DND-41 (cell line): ENCODE data around the gene ETV5.

Experiments
- ATAC-seq: fragments of 200-7000 bp; cut with Tn5 transposase; 3 replicates; pipeline ENCODE4 v1.9.1; 2021; ENCODE audit warnings: low read depth; ENCODE audit not compliant: insufficient read depth
- DNase-seq: peaks from one replicate; pipeline ENCODE4 v3.0.0-alpha.2; 2020
- H2AFZ ChIP-seq: 2 replicates; pipeline ENCODE4 v1.6.0; 2012; ENCODE audit warnings: low read depth, low read length
- H3K27ac ChIP-seq: 2 replicates; pipeline ENCODE4 v1.5.1; 2012; ENCODE audit warnings: low read length, inconsistent platforms
- H3K27me3 ChIP-seq: fragments of 200-600 bp; sonication (generic); 2 replicates; pipeline ENCODE4 v1.6.0; 2012; ENCODE audit warnings: low read length, mild to moderate bottlenecking, inconsistent platforms; ENCODE audit not compliant: insufficient read depth, poor library complexity
- H3K36me3 ChIP-seq: 2 replicates; pipeline ENCODE4 v1.5.1; 2012; ENCODE audit warnings: low read length, inconsistent platforms; ENCODE audit not compliant: insufficient read depth
- H3K4me1 ChIP-seq: 2 replicates; pipeline ENCODE4 v1.5.1; 2012; ENCODE audit warnings: mild to moderate bottlenecking, low read length; ENCODE audit not compliant: insufficient read depth
- H3K4me2 ChIP-seq: 2 replicates; pipeline ENCODE4 v1.6.0; 2012; ENCODE audit warnings: mild to moderate bottlenecking, moderate library complexity, low read length, inconsistent platforms; ENCODE audit not compliant: insufficient read depth
- H3K4me3 ChIP-seq, 2 experiments: fragments of 200-600 bp in 1 of 2; shearing (Covaris generic) in 1 of 2; 2 replicates each; pipeline ENCODE4 v1.5.1; 2012 to 2016; ENCODE audit warnings: inconsistent platforms in 2 of 2, low read length in 2 of 2, mild to moderate bottlenecking in 2 of 2, low read depth in 1 of 2, moderate library complexity in 1 of 2
- H3K79me2 ChIP-seq: 2 replicates; pipeline ENCODE4 v1.6.0; 2012; ENCODE audit warnings: low read length, inconsistent platforms; ENCODE audit not compliant: insufficient read depth
- H3K9ac ChIP-seq: 2 replicates; pipeline ENCODE4 v1.6.0; 2012; ENCODE audit warnings: low read depth, mild to moderate bottlenecking, inconsistent platforms, low read length, moderate library complexity
- H3K9me3 ChIP-seq: 2 replicates; pipeline ENCODE4 v1.5.1; 2012; ENCODE audit warnings: low read length, moderate library complexity, mild to moderate bottlenecking, inconsistent platforms; ENCODE audit not compliant: insufficient read depth, severe bottlenecking
- H4K20me1 ChIP-seq: 2 replicates; pipeline ENCODE4 v1.6.0; 2012; ENCODE audit warnings: low read length; ENCODE audit not compliant: insufficient read depth
- CTCF ChIP-seq: IDR thresholded peaks from 2 replicates; pipeline ENCODE4 v1.5.1; 2012; ENCODE audit warnings: borderline replicate concordance, low read length, moderate library complexity, mild to moderate bottlenecking; ENCODE audit not compliant: poor library complexity, severe bottlenecking; ENCODE audit errors: extremely low read depth
- EZH2 ChIP-seq: IDR thresholded peaks from 3 replicates; pipeline ENCODE4 v1.6.1; 2012; ENCODE audit warnings: borderline replicate concordance, low read depth, mild to moderate bottlenecking, moderate library complexity, low read length, inconsistent platforms; ENCODE audit not compliant: severe bottlenecking

The ETV5 gene

GRCh38 chr3:186129206-186129605 lies 20.3 kb upstream of the ETV5 start:
- Histone ChIP-seq H3K9ac (no peak overlapping the region), H4K20me1 (0 out of 2 replicates have a peak, but pooled peaks cover 3% of the 10 kb centered on the region), H3K4me2 (no peak overlapping the region), H3K4me3 (no peak overlapping the region), H3K36me3 (no peaks in the 10 kb centered on the region), H3K4me1 (no peaks in the 10 kb centered on the region), H2AFZ (no peak overlapping the region), H3K27me3 (peaks cover 23% of the 10 kb centered on the region), H3K27ac (no peak overlapping the region), H3K79me2 (no peaks in the 10 kb centered on the region), H3K9me3 (no peaks in the 10 kb centered on the region)
- DNase-seq (no peak), ATAC-seq (no peak)
- TF ChIP-seq EZH2 (no peak), CTCF (no peak)

GRCh38 chr3:186128158-186128557 lies 19.3 kb upstream of the ETV5 start:
- ATAC-seq (no peak), DNase-seq (no peak)
- H3K4me3 ChIP-seq = no peak overlapping the region
- TF ChIP-seq CTCF = no peak
- TF ChIP-seq EZH2 = no peak
- no peak overlapping the region for H3K4me2 ChIP-seq
- H2AFZ ChIP-seq = no peak overlapping the region
- 0 out of 2 replicates have a peak, but pooled peaks cover 3% of the 10 kb centered on the region for H4K20me1 ChIP-seq
- H3K36me3 ChIP-seq = no peaks in the 10 kb centered on the region
- no peak overlapping the region for H3K27ac ChIP-seq
- H3K9me3 ChIP-seq = no peaks in the 10 kb centered on the region
- H3K4me1 ChIP-seq = no peaks in the 10 kb centered on the region
- H3K27me3 ChIP-seq = peaks cover 30% of the 10 kb centered on the region
- no peaks in the 10 kb centered on the region for H3K79me2 ChIP-seq
- no peak overlapping the region for H3K9ac ChIP-seq

GRCh38 chr3:186127463-186127862 lies 18.6 kb upstream of the ETV5 start:
- no peak overlapping the region for H3K4me2 ChIP-seq
- 0 out of 2 replicates have a peak, but pooled peaks cover 3% of the 10 kb centered on the region for H4K20me1 ChIP-seq
- no peak for TF ChIP-seq CTCF
- ATAC-seq (no peak), DNase-seq (no peak)
- no peaks in the 10 kb centered on the region for H3K36me3 ChIP-seq
- no peak overlapping the region for H3K9ac ChIP-seq
- H3K79me2 ChIP-seq = no peaks in the 10 kb centered on the region
- H3K27ac ChIP-seq = no peak overlapping the region
- no peak overlapping the region for H3K4me3 ChIP-seq
- no peaks in the 10 kb centered on the region for H3K9me3 ChIP-seq
- no peak overlapping the region for H2AFZ ChIP-seq
- H3K27me3 ChIP-seq = peaks cover 32% of the 10 kb centered on the region
- H3K4me1 ChIP-seq = no peaks in the 10 kb centered on the region

- no peak for TF ChIP-seq EZH2
- no peak for TF ChIP-seq CTCF
- H3K4me3 ChIP-seq = no peak overlapping the region
- H3K9ac ChIP-seq = no peak overlapping the region
- H2AFZ ChIP-seq = no peak overlapping the region
- ATAC-seq (no peak), DNase-seq (no peak)
- no peaks in the 10 kb centered on the region for H3K4me1 ChIP-seq
- H3K79me2 ChIP-seq = no peaks in the 10 kb centered on the region
- no peaks in the 10 kb centered on the region for H3K9me3 ChIP-seq
- peaks cover 20% of the 10 kb centered on the region for H3K27me3 ChIP-seq
- no peak overlapping the region for H3K27ac ChIP-seq
- H4K20me1 ChIP-seq = no peaks in the 10 kb centered on the region
- no peak overlapping the region for H3K4me2 ChIP-seq
- no peaks in the 10 kb centered on the region for H3K36me3 ChIP-seq
These were observed 16.2 kb upstream of the ETV5 start for GRCh38 chr3:186125118-186125517.
